HG03159 (cell line): Measurements from ENCODE around the gene ADAD2.

Source experiments
- ATAC-seq: cut with Tn5 transposase; IDR thresholded peaks from one replicate; pipeline ENCODE4 v1.9.1; 2021; ENCODE audit warnings: mild to moderate bottlenecking, moderate library complexity; ENCODE audit not compliant: unreplicated experiment

ADAD2 gene

DNA sequence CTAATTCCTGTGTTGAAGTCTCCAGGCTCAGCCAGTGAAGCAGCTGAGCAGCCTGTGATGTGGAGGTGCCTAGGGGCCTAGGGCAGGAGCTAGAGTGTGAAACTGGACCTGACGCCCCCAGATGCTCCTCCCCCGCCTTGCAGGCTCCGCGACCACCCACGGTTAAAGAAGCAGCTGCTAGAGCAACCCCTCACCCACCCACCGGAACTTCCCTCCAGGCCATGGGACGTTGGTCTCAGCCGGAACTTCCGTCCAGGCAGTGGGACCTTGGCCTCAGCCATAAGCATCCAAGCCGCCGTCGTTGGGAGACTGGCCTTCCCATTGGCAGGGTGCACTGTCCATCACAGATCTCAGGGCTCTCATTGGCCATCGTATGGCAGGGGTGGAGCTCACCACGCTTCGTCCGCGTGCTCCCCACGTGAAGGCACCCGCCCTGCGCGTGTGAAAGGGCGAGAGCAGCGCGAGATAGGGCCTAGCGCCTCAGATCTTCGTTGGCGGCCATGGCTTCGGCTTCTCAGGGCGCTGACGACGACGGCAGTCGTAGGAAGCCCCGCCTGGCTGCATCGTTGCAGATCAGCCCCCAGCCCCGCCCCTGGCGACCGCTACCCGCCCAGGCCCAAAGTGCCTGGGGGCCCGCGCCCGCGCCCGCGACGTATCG lies at the start of gene ADAD2:
TSS of gene ADAD2 (plus strand) at position 427 of the 658 bp plus-strand sequence. CDS start at position 501, 74 bp downstream.
- no peak for ATAC-seq

DNA sequence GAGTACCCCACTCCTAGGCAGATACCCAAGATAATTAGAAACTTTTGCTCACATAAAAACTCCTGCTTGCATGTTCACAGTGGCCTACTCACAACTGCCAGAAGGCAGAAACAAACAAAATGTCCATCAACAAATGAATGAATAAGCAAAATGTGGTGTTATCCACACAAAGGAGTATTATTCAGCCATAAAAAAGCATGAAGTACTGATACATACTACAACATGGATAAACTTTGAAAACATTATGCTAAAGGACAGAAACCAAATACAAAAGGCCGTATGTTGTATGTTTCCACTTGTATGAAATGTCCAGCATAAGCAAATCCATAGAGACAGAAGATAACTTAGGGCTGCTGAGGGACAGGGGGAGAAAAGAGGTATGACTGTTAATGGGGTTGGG lies 47.9 kb upstream of the ADAD2 start:
- no peak for ATAC-seq

DNA sequence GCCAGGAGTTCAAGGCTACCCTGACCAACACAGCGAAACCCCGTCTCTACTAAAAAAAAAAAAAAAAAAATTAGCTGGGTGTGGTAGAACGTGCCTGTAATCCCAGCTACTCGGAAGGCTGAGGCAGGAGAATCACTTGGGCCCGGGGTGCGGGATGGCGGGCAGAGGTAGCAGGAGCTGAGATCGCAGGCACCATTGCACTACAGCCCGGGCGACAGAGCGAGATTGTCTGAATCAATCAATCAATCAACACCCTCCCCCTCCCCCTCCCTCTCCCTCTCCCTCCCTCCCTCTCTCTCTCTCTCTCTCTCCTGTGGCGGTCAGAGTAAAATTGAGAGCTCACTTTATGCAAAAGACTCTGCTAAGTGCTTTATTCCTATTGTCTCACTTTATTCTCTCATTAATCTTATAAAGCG lies 47.2 kb upstream of the ADAD2 start:
- no peak for ATAC-seq

DNA sequence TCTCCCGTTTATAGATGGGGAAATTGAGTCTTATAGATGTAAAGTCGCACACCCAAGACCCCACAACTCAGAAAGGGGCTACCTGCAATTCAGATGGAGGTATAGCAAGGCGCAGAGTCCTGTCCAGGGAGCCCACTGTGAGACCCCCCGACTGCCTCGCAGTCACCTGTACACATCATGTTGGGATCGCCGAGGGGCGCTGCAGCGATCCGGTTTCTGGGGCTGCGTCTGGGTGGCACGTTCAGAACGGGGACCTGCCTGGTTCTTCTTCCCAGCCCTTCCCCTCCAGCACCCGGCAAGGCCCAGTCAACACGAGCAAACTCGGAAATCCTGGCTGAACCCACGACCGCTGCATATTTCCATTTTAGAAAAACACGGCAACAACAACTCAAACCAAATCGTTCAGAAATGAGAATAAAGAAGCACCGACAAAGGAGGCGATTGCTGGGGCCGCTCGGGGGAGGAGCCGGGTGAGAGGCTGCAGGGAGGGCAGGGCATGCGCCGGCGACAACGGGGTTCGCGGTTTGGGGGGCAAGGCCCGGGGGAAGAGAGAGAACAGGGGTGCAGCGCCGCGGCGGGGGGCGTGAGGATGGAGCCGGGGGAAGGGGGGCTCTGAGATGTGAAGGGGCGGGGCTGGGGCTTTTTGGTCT lies 46.6 kb upstream of the ADAD2 start:
- peak; percentile 26 for ATAC-seq

DNA sequence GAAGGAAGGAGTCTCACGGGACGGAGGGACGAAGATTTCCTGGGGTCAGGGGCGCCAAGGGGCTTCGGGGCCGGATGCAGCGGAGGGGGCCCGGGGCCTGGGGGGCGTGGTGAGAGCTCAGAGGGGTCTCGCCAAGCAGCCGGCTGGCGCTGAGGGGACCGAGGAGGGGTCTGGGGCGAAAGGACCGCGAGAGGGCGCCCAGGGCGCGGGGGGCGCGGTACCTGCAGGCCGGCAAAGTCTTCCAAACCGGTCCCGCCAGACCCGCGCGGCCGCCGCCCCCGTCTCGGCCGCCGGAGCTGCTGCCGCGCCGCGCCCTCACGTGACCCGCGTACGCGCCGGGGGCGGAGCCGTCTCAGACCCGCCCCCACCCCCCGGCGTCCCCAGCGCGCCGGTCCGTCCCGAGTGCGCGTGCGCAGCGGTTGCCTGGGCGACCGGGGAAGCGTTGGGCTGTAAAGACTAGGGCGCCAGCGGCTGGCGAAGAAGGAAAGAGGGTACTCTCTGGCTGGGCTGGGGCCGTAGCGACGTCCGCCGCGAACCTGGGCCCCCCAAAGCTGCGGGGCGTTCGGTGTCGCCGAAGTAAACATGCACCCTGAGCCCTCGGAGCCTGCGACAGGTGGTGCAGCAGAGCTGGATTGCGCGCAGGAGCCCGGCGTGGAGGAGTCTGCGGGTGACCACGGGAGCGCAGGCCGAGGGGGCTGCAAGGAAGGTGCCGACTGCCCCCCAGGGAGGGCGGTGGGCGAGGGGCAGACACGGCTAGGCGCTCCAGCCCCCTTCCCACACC lies 45.9 kb upstream of the ADAD2 start, which contains the start of the genes DNAAF1 and HSDL1:
TSS of gene DNAAF1 (plus strand) at position 450 of the 781 bp plus-strand sequence. CDS start at position 583, 133 bp downstream.
TSS of gene HSDL1 (minus strand) at position 319 of the 781 bp plus-strand sequence. CDS start 13,856 bp downstream, outside the sequence.
- ATAC-seq, result peak; percentile 87

DNA sequence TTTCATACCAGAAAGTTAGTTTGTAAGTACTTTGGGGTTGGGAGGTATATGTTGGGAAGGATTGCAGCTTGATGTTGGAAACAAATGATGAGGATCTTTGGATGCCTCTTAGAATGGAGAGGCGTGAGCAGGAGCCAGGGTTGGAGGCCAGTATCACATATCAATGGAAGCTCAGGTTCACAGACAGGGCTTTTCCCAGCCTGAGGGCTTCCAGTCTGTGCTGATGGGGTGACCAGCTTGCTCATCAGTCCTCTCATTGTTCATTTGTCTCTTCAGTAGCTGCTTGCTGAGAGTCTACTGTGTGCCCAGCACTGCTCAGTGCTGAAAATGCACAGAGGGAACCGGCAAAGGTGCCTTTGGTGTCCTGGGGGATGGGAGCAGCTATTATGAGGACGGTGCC lies 40.0 kb upstream of the ADAD2 start:
- ATAC-seq, result no peak

DNA sequence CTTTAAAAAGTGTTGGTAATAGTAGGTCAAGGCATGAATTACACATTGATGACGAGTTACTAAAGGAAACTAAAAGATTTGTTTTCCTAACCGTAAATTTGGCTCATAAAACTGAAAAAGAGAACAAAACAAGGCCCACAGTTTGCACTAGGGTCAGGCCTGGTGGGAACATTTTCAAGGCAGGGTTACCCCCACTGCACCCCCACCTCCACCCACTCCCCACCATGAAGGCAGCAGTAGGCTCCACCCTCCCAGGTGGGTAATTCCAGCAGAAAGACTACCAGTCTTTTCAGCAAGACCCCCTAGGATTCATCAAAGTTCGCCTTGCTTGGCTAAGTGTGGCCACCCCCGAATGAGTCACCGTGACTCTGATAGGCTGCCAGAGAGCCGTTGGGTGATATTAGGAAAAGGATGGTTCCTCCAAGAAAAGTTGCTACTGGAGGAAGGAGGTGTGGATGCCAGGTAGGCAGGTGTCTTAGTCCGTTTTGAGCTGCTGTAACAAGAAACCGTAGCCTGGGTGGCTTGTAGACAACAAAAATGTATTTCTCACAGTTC lies 37.2 kb upstream of the ADAD2 start:
- ATAC-seq, result no peak

DNA sequence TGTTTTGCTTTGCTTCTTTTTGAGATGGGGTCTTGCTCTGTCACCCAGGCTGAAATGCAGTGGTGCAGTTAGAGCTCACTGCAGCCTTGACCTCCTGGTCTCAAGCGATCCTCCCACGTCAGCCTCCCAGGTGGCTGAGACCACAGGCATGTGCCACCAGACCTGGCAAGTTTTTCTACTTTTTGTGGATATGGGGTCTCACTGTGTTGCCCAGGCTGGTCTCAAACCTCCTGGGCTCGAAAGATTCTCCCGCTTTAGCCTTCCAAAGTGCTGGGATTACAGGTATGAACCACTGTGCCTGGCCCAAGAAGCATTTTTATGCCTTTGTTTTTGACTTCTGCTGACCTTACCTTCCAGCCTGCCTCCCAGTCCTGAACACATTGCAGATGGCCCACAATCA lies 35.7 kb upstream of the ADAD2 start:
- ATAC-seq, result no peak

DNA sequence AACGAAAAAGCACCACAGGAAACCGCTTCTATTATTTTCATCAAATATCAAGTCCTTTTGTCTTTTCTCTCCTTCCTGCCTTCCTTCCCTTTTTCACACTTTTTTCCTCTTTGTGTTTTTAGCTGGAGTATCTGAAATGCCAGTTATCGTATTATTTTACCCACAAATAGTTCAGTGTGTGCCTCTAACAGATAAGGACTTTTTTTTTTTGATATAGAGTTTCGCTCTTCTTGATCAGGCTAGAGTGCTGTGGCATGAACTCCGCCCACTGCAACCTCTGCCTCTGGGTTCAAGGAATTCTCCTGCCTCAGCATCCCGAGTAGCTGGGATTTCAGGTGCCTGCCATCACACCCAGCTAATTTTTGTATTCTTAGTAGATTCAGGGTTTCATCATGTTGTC lies 35.2 kb upstream of the ADAD2 start:
- ATAC-seq, result no peak

DNA sequence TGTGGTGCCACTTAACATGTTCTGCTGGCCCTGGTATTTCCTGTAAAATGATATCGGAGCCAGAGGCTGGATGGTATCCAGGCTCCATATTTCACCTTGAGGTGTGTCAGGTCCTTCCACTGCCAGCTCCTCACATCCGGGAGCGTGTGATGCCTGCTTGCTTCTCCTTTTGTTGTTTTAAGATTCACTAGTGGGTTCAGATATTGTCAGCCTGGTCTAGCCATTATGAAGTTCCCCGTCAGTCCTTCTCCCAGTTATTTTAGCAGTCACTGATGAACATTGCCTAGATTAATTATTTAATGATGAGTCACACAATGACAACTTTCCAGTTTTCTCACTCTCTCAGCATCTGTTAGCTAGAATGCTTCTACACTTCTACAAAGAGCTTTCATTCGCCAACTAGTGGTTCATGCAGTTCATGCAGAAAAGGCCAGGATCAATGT lies 34.6 kb upstream of the ADAD2 start:
- no peak for ATAC-seq

DNA sequence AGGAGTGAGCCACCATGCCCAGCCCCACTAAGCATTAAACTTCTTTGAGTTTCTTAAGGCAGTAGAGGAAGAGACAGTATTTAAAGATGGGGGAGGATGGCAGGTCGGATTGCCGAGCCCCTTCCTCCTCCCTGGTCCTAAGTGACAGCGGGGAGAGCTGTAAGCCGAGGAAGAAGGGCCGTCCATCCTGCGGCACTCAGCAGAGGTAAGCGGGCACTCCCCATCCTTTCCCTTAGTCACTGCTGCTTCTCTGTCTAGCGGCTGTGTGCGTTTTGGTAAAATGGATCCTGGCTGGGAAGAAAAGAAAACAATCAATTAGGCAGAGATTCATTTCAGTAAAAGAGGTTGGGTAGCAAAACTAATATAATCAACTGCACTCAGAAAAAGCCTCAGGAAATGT lies 31.9 kb upstream of the ADAD2 start:
- ATAC-seq, result no peak

DNA sequence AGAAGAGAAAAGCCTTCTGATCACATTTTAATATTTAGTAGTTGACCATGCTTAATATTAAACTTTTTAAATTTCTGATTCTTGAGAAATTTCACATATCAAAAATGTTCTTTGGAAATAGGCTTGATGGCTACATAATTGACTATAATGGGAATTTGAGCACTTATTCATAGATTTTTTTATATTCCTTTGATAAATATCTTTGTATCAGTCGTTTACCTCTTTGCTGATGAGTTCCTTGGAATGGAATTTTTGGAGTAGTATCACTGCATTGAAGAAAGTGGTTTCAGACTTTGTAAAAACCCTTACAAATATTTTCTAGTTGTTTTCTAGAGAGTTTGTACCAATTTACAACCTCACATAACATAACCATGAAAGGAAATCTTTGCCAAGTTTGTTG lies 31.2 kb upstream of the ADAD2 start:
- ATAC-seq, result no peak

DNA sequence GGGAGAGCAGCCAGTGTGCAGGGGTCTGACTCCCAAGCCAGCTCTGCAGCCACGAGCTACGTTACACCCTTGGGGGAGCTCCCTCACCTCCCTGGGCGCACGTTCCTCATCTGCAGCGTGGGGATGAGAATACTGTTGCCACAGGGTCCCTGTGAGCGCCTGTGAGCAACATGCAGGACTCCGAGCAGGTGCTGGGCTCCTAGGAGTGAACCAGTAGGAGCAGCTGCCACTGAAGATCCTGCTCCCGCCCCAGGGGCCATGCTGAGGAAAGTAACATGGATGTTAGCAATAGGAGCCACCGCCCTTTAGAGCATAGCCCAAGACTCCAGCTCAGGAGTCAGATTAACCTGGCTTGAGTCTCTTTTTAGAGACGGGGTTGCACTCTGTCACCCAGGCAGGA lies 29.9 kb upstream of the ADAD2 start:
- ATAC-seq, result no peak

DNA sequence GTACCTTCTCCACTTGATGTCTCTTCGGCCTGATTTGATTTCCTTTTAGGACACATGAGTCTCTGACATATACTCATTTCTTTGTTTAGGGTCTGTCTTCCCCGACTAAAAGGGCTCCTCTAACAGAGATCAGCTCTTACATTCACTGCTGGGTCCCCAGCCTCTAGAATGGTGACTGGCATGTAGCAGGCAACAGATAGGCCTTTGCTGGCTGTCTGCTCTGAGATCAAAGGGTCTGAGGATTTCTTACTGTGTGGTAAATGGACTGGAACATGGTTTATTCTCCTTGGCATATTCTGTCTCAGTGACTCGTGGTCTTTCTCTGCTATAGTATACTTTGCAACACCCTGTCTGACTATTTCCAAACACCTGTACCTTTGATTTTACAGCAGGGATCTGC lies 29.2 kb upstream of the ADAD2 start:
- ATAC-seq, result no peak

DNA sequence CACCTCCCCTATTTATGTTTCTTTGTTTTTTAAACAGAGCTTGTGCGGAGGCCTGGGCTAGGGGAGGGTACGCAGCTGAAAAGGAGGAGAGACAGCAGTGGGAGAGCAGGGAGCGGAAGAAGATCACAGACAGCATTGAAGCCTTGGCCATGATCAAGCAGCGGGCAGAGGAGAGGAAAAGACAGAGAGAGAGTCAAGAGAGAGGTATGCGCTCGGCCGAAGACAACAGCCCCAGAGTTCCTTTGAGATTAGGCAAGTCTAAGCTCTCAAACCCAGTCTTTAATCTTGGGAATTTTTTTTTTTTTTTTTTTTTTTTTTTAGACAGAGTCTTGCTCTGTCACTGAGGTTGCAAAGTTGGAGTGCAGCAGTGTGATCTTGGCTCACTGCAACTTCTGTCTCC lies 25.2 kb upstream of the ADAD2 start:
- no peak for ATAC-seq

DNA sequence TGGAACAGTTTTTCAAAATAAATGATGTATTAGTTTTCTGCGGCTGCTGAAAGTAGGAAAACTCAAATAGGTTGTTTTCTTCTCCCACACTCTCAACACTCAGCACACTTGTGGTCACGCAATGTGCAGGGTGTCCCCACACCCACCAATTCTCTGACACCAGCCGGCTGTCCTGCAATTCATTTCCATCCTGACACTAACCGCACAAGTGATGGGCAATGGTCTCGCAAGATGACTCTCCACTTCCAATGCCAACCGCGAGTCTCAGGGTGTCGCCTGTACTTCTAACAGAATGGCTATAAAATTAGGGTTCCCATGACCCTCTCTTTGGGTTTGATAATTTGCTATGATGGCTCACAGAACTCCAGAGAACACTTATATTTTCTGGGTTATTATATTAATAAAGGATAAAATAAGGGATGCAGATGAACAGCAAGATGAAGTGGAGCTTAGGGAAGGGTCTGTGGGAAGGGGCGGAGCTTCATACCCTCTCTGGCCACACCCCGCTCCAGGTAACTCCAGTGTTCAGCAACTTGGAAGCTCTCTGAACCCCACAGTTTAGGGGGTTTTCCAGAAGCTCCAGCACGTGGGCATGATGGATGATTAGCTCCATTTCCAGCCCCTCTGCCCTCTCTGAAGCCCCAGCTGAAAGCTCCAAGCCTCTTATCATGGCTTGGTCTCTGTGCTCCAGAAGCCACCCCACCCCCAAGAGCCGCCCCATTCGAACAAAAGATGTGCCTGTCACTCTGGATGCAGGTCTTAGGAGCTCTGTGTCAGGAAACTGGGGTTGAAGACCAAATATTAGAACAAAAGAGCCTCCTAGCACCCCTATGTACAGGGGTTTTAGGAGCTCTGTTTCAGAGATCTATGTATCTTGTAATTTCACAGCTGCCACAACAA lies 23.9 kb upstream of the ADAD2 start:
- no peak for ATAC-seq

DNA sequence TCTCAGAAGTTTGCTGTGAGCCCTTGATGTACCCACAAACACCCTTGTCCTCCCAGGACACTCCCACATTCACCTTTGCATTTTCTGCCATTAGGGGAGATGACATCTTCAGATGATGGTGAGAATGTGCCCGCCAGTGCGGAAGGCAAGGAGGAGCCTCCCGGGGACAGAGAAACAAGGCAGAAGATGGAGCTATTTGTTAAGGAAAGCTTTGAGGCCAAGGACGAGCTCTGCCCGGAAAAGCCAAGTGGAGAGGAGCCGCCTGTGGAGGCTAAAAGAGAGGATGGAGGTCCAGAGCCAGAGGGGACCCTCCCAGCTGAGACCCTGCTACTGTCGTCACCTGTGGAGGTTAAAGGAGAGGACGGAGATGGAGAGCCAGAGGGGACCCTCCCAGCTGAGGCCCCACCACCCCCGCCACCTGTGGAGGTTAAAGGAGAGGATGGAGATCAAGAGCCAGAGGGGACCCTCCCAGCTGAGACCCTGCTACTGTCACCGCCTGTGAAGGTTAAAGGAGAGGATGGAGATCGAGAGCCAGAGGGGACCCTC lies 21.1 kb upstream of the ADAD2 start:
- ATAC-seq, result no peak

DNA sequence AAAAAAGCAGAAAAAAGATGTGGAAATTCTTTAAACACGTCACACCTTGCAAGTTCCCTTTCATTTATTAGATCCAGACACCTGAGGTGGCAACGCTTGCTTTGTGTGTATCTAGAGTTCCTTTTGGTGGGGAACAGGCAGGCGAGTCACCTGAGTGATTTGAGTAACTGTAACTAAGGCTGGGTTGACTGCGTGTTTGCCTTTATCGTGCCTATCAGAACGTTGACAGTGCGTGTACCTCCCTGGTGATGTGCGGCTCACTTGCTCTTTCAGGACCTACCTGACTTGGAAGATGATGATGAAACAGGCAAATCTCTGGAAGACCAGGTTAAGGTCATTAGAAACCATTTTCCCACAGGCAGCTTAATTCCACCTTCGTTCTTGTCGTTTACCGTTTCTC lies 16.6 kb upstream of the ADAD2 start:
- no peak for ATAC-seq

DNA sequence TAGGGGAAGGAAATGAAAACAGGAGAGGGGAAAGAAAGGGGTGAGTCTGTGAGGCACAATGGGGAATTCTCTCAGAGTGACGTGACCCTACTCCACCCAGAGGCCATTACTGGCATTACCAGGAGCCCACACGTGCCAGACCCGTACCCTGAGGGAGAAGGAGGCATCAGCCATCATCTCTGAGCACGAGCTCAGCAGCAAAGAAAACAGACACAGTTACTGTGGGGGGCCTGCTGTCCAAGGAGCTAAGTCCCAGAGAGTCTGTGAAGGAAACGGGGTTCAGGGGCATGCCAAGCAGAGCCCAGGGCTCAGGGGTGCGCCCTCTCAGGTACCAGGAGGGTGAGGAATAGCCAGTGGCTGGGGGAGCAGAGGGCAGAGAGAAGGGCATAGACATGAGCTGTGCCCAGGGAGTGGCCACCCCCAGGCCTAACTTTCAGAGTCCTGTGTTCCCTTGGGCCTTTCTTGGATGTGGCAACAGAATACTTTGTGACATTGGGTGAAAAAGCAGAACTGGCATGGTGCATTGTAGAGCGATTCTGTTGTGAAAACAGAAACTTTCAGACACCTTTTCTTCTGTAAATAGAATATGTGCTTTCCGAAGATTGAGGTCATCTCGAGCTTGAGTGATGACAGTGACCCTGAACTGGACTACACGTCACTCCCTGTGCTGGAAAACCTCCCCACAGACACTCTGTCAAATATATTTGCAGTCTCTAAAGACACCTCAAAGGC lies 15.4 kb upstream of the ADAD2 start:
- ATAC-seq, result peak; percentile 75
